Activated T-cell treated with anti-CD3 and anti-CD28 coated beads, Interleukin-2, amount 50 U/mL, for 4 hours (primary cell): Measurements from ENCODE around the gene C6orf15. TPM values are rescaled to one million over a fixed set of nuclear protein-coding genes. Genes with fewer than 3 reads are reported as not detected.
A peak's percentile ranks its signal among the peaks of the same experiment; 100 is the strongest.

ENCODE experiments used
- ATAC-seq, 2 donors: fragments of 200-7000 bp; cut with Tn5 transposase; one replicate each; pipeline ENCODE4 v1.10.0; 2021
- DNase-seq: peaks from one replicate; pipeline ENCODE4 v3.0.0-alpha.2; 2020
- H3K27me3 Mint-ChIP-seq: one replicate; pipeline ENCODE4 v1.8.0; 2021; ENCODE audit warnings: low read depth, mixed read lengths
- H3K36me3 Mint-ChIP-seq: one replicate; pipeline ENCODE4 v1.8.0; 2022; ENCODE audit warnings: mixed read lengths; ENCODE audit not compliant: insufficient read depth
- H3K4me1 Mint-ChIP-seq: one replicate; pipeline ENCODE4 v1.8.0; 2021; ENCODE audit warnings: low read depth, mixed read lengths
- H3K4me3 Mint-ChIP-seq: one replicate; pipeline ENCODE4 v1.8.0; 2021; ENCODE audit warnings: mild to moderate bottlenecking, moderate library complexity, mixed read lengths
- H3K9me3 Mint-ChIP-seq: one replicate; pipeline ENCODE4 v1.8.0; 2021; ENCODE audit warnings: mixed read lengths
- total RNA-seq, 3 donors: library from RNA; stranded (reverse); gene quantifications; one replicate each; pipeline ENCODE4 v1.2.1, GENCODE V29; 2021

The C6orf15 gene
- total RNA-seq, 3 donors from 2014 or later = not detected

DNA sequence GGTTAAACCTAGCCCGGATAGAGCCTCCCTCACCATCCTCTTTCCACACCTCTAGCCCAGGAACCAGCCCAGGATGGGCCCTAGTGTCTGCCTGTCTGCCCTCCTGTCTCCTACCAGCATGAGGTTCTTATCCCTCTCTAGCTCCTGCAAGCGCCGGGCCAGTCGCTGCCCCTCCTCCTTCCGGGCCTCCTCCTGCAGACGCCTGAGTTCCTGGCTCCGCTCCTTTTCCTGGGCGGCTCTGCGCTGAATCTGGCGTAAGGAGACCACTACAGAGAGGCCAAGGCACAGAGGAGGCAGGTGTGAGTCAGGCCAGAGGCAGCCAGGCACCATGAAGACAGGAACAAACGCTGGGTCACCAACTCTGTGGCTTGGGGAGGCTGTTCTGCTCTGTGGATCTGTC is 30.8 kb upstream of the C6orf15 start:
- DNase-seq = no peak
- no peak for ATAC-seq
- no peaks in the 10 kb centered on the region for H3K4me1 Mint-ChIP-seq
- no peak overlapping the region for H3K4me3 Mint-ChIP-seq
- H3K36me3 Mint-ChIP-seq = peaks cover 6% of the 10 kb centered on the region
- no peaks in the 10 kb centered on the region for H3K9me3 Mint-ChIP-seq
- H3K27me3 Mint-ChIP-seq = no peaks in the 10 kb centered on the region

GRCh38 chr6:31142361-31142761 is 30.0 kb upstream of the C6orf15 start:
- H3K4me3 Mint-ChIP-seq = no peak overlapping the region
- H3K4me1 Mint-ChIP-seq = peaks cover 4% of the 10 kb centered on the region
- ATAC-seq (no peak), DNase-seq (no peak)
- H3K36me3 Mint-ChIP-seq = peaks cover 6% of the 10 kb centered on the region
- no peaks in the 10 kb centered on the region for H3K9me3 Mint-ChIP-seq
- H3K27me3 Mint-ChIP-seq = peaks cover 2% of the 10 kb centered on the region

DNA sequence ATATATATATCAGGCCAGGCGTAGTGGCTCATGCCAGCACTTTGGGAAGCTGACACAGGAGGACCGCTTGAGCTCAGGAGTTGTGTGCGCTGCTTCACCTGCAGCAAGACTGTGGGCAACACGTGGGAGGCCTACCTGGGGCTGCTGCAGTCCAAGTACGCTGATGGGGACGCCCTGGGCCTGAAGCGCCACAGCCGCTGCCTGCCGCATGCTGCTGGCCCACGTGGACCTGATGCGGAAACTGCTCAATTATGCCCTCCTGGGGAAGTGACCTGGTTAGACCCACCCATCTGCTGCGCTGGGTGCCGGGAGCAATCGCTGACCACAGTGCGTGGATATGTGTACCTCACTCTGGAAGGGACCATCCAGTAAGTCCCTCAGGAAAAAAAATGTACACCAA is 28.3 kb upstream of the C6orf15 start:
- Mint-ChIP-seq H3K36me3 (peaks cover 6% of the 10 kb centered on the region), H3K4me3 (no peak overlapping the region), H3K27me3 (peaks cover 2% of the 10 kb centered on the region), H3K9me3 (no peaks in the 10 kb centered on the region), H3K4me1 (peaks cover 4% of the 10 kb centered on the region)
- DNase-seq (no peak), ATAC-seq (no peak)

DNA sequence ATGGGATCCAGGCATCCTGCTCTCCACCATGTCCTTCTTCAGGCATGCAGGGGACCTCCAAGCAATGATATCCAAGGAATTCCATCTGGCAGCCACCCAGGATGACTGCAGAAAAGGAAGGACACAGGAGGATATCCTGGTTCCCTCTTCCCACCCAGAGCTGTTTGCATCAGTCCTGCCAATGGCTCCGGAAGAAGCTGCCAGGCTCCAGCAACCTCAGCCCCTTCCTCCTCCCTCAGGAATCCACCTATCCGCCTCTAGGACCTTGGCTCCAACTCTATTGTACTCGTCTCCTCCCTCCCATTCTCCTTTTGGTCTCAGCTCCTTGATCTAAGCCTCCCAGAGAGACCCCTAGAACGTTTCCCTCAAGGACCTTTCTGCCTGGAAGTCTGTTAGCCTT is 27.2 kb upstream of the C6orf15 start:
- H3K9me3 Mint-ChIP-seq = no peaks in the 10 kb centered on the region

DNA sequence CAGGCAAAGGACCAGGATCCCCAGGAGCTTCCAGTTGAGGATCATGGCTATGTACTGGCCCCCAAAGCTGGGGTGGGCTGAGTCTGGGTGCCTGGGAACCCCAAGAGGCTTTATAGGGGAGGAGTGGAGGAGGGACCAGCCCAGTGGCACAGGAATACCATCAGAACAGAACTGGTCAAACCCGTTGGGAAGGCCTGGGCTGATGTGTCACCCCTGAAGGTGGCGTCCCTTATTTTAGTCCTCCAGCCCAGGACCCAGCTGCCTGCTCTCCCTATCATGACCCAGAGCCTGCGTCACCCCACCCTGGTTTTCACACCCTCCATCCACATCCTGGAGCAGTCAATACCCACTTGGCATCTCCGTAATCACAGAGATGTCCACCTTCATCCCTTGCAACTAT is 26.6 kb upstream of the C6orf15 start, which contains the start of gene PSORS1C2:
TSS of gene PSORS1C2 (minus strand) at position 85 of the 400 bp plus-strand sequence. CDS start at position 45, 40 bp downstream.
- DNase-seq (no peak), ATAC-seq (no peak)
- no peaks in the 10 kb centered on the region for H3K9me3 Mint-ChIP-seq
- no peak within 1 kb of the TSS for H3K4me3 Mint-ChIP-seq
- H3K27me3 Mint-ChIP-seq = peaks cover 2% of the 10 kb centered on the region
- H3K4me1 Mint-ChIP-seq = peaks cover 4% of the 10 kb centered on the region
- peaks cover 4% of the 10 kb centered on the region for H3K36me3 Mint-ChIP-seq

More for the DNA sequence above, 27.2 kb upstream of the C6orf15 start:
- no peak overlapping the region for H3K4me3 Mint-ChIP-seq
- ATAC-seq (no peak), DNase-seq (no peak)
- H3K27me3 Mint-ChIP-seq = peaks cover 2% of the 10 kb centered on the region
- H3K4me1 Mint-ChIP-seq = peaks cover 4% of the 10 kb centered on the region
- H3K36me3 Mint-ChIP-seq = peaks cover 6% of the 10 kb centered on the region

GRCh38 chr6:31135710-31136109 is 23.3 kb upstream of the C6orf15 start:
- DNase-seq (no peak), ATAC-seq (no peak)
- no peak overlapping the region for H3K4me3 Mint-ChIP-seq
- peaks cover 2% of the 10 kb centered on the region for H3K27me3 Mint-ChIP-seq
- no peaks in the 10 kb centered on the region for H3K36me3 Mint-ChIP-seq
- H3K4me1 Mint-ChIP-seq = peaks cover 4% of the 10 kb centered on the region
- H3K9me3 Mint-ChIP-seq = no peaks in the 10 kb centered on the region

GRCh38 chr6:31132806-31133205 is 20.4 kb upstream of the C6orf15 start:
- peaks cover 6% of the 10 kb centered on the region for H3K27me3 Mint-ChIP-seq
- H3K36me3 Mint-ChIP-seq = no peaks in the 10 kb centered on the region
- peaks cover 9% of the 10 kb centered on the region for H3K4me1 Mint-ChIP-seq
- DNase-seq (no peak), ATAC-seq (no peak)
- no peaks in the 10 kb centered on the region for H3K9me3 Mint-ChIP-seq
- no peak overlapping the region for H3K4me3 Mint-ChIP-seq

DNA sequence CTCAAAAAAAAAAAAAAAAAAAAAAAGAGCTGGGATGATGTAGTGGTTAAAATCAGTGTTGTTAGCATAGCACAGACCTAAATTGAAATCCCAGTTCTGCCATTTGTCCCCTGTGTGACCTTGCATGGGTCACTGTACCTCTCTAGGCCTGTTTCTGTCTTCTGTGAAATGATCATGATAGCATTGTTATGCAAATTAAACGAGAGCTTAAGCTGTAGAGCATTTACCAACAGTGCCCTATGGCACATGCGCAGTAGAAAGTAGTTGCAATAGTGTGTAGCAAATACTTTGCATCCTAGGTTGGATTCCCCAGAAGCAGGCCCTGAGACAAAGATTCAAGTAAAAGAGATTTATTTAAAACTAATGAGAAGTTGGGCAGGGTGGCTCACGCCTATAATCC is 19.2 kb upstream of the C6orf15 start:
- no peak for ATAC-seq
- no peaks in the 10 kb centered on the region for H3K36me3 Mint-ChIP-seq
- H3K9me3 Mint-ChIP-seq = no peaks in the 10 kb centered on the region
- peaks cover 4% of the 10 kb centered on the region for H3K27me3 Mint-ChIP-seq
- DNase-seq = no peak
- peaks cover 6% of the 10 kb centered on the region for H3K4me1 Mint-ChIP-seq
- H3K4me3 Mint-ChIP-seq = no peak overlapping the region

DNA sequence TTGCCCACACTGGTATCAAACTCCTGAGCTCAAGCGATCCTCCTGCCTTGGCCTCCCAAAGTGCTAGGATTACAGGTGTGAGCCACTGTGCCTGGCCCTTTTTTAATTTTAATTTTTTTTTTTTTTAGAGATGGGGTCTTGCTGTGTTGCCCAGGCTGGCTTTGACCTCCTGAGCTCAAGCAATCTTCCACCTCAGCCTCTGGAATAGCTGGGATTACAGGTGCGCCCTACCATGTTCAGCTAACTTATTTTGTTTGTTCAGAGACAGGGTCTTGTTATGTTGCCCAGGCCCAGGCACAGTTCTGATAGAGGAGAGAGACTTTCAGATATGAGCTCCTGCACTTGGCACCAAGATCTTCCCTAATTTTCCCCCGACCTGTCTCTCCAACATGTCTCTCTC is 18.4 kb upstream of the C6orf15 start:
- ATAC-seq = no peak
- no peak overlapping the region for H3K4me3 Mint-ChIP-seq
- no peaks in the 10 kb centered on the region for H3K9me3 Mint-ChIP-seq
- H3K4me1 Mint-ChIP-seq = peaks cover 6% of the 10 kb centered on the region
- no peak for DNase-seq
- peaks cover 4% of the 10 kb centered on the region for H3K27me3 Mint-ChIP-seq
- no peaks in the 10 kb centered on the region for H3K36me3 Mint-ChIP-seq

DNA sequence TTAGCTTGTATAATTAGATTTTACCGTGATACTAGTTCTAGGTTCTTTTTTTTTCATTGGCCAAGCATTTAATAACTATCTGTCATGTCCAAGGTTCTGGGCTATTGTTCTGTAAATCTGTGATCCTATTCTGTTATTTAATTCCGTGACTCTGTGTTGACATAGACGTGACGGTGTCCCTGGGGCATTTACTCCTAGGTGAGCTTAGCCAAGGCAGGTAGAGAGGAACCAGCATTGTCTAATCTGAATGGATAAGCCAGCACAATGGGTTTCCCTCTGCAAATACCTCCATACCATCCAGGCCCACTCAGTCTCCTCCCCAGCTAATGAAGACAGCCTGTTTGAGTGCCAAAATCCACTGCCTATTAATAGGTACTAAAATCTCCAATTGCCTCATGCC is 16.8 kb upstream of the C6orf15 start:
- ATAC-seq = no peak

GRCh38 chr6:31128093-31128676 is 15.8 kb upstream of the C6orf15 start:
- Mint-ChIP-seq H3K36me3 (no peaks in the 10 kb centered on the region), H3K4me1 (peaks cover 6% of the 10 kb centered on the region)
- peak in 1 of 2 donors; percentile 78 for ATAC-seq

More for the DNA sequence above, 16.8 kb upstream of the C6orf15 start:
- H3K4me3 Mint-ChIP-seq = no peak overlapping the region
- H3K27me3 Mint-ChIP-seq = peaks cover 4% of the 10 kb centered on the region
- no peak for DNase-seq
- peaks cover 6% of the 10 kb centered on the region for H3K4me1 Mint-ChIP-seq
- H3K9me3 Mint-ChIP-seq = no peaks in the 10 kb centered on the region
- H3K36me3 Mint-ChIP-seq = no peaks in the 10 kb centered on the region

GRCh38 chr6:31126396-31127175 is 14.2 kb upstream of the C6orf15 start:
- Mint-ChIP-seq H3K36me3 (no peaks in the 10 kb centered on the region), H3K27me3 (peaks cover 4% of the 10 kb centered on the region)
- no peak for ATAC-seq

More at GRCh38 chr6:31128093-31128676, 15.8 kb upstream of the C6orf15 start:
- no peak overlapping the region for H3K4me3 Mint-ChIP-seq
- no peaks in the 10 kb centered on the region for H3K9me3 Mint-ChIP-seq
- DNase-seq = peak; percentile 76
- H3K27me3 Mint-ChIP-seq = peaks cover 4% of the 10 kb centered on the region

GRCh38 chr6:31125586-31126363 is 13.4 kb upstream of the C6orf15 start:
- Mint-ChIP-seq H3K36me3 (no peaks in the 10 kb centered on the region), H3K4me3 (no peak overlapping the region), H3K27me3 (peaks cover 4% of the 10 kb centered on the region), H3K9me3 (no peaks in the 10 kb centered on the region), H3K4me1 (peaks cover 6% of the 10 kb centered on the region)
- ATAC-seq (no peak), DNase-seq (no peak)

More at GRCh38 chr6:31126396-31127175, 14.2 kb upstream of the C6orf15 start:
- Mint-ChIP-seq H3K4me3 (no peak overlapping the region), H3K4me1 (peaks cover 6% of the 10 kb centered on the region), H3K9me3 (no peaks in the 10 kb centered on the region)
- no peak for DNase-seq

GRCh38 chr6:31125162-31125561 is 12.8 kb upstream of the C6orf15 start:
- Mint-ChIP-seq H3K4me1 (peaks cover 6% of the 10 kb centered on the region), H3K27me3 (peaks cover 4% of the 10 kb centered on the region), H3K4me3 (no peak overlapping the region), H3K9me3 (no peaks in the 10 kb centered on the region), H3K36me3 (no peaks in the 10 kb centered on the region)
- DNase-seq (no peak), ATAC-seq (no peak)
